ENCODE results near the gene CD36.
"Not testable (repeated sequence)": the region's sequence is repeated elsewhere in the genome, so short reads cannot be mapped to it uniquely, and the experiment has no call there.

Gene CD36

DNA sequence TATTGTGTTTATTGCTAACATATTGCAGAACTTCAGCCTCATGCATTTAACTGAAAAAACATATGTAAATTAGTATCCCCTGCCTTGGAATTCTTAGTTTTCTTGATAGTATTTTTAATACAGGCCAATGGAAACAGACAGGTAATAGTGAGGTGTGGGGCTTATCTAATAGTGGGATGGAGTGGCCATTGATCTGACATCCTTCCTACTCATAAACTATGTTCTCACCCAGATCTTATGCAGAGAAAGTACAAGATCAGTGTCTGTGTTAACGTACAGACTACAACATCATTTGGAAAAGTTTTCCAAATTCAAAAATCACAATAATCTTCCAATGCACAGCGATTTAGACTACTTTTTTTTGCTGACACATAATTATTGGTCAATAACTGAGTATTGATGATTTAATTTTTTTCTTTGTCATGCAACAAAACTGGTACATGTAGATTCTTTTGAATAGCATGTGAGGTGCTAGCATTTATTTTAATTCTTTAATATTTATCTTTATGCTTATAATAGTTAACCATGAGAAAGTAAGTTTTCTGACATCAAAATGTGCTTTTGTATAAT lies 9.7 kb downstream of the CD36 start:
- no peak for DNase-seq (ENCODE audit: extremely low spot score, insufficient read length, low read depth)
- no peak for FAIRE-seq

DNA sequence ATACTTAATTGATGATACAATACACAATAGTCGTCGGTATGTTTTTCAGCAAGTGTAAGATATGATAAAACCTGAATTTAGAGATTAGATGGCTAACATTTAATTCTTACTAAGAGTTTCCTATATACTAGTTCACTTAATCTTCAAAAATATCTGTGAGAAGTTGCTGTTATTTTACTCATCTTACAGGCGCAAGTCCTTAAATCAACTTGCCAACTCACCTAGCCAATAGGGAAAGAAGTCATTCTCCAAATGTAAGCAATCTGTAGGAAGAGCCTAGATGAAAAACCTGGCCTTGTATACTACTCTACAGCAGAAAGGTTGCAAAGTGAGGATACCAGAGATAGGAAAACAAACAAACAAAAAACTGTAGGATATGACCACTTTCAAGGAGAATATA lies 10.6 kb downstream of the CD36 start:
- DNase-seq (ENCODE audit: extremely low spot score, insufficient read length, low read depth) (no peak), FAIRE-seq (no peak)

DNA sequence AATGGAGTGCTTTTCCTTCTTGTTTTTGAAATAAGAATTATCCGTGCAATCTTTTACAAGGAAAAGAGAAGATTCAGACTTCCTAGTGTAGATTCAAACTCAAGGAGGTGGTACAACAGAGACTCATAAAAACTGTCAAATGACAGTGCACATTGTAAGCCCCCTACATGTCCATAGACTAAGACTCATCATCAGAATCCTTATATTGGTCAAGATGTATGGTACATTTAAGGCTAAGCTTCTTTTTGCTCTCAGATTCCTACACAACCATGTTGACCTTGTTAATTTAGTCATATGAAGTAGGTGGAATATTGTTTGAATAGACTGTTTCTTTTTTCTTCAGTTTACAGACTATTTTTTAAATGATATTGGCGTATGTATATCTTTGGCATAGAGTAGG lies 11.6 kb downstream of the CD36 start:
- DNase-seq (ENCODE audit: extremely low spot score, insufficient read length, low read depth) (no peak), FAIRE-seq (no peak)

DNA sequence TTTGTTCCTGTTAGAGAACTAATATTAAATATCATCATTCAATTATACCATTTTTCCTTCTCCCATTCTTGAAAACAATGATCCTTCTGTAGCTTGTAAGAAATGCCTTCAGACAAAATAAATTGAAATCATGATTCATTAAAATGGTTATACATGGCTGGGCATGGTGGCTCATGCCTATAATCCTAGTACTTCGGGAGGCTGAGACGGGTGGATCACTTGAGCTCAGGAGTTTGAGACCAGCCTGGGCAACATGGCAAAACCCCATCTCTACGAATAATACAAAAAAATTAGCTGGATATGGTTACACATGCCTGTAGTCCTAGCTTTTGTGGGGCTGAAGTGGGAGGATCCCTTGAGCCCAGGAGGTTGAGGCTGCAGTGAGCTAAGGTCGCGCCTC lies 13.0 kb downstream of the CD36 start:
- no peak for DNase-seq (ENCODE audit: extremely low spot score, insufficient read length, low read depth)
- no peak for FAIRE-seq

DNA sequence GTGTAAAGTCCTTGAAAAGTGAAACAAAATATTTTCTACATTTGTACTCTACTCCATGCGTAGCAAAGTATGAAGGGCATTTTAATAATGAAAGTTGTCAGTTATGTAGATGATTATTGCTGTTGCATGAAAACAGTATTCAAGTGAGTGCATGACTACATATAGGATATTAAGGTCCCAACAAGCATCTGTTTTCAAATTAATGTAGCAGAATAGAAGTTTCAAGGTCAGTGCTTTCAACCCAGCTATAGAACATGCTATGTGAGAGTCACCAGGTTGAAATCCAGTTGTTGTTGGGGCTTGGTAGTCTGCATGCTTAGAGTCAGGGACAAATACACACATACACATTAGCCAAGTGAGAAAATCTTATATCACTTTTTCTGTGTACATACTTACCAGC lies 14.8 kb downstream of the CD36 start:
- no peak for FAIRE-seq
- no peak for DNase-seq (ENCODE audit: extremely low spot score, insufficient read length, low read depth)

DNA sequence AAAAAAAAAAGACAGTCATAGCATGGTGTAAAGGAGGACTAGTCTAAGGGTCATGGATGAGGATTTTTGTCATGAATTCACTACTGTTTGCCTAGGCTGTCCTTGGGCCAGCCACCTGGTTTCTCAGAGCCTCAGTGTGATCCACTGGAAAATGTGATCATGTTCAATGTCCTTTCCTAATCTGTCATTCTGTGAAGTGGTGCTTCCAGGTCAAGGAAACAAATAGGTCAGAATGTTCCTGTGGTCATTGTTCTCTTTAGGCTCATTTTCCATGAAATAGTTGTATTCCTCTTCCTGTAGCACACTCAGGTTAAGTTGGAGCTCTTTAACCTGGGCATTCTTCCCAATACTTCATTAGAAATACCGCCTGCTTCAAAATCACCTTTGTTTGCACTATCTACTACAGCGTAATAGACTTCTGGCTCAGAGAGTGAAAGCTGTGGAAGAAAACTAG lies 16.5 kb downstream of the CD36 start:
- no peak for FAIRE-seq
- DNase-seq (ENCODE audit: extremely low spot score, insufficient read length, low read depth), result no peak

DNA sequence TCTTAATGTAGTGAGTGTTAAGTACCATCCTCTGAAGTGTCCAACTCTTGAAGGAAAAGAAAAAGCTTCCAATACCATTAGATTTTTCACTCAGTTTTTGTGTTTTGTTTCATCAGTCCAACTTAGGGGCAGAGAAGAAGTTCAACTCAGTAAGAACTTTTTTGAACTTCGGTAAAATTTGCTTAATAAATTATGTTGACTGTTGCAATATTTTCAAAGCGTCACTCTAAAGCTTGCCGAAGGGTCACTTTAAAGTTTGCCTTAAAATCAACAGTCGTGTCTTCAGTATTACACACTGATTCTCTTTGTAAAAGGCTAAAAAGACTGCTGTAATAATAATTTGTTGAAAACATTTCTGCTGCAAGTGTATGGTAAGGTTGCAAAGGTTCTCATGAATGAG lies 17.6 kb downstream of the CD36 start:
- FAIRE-seq (no peak), DNase-seq (ENCODE audit: extremely low spot score, insufficient read length, low read depth) (no peak)

DNA sequence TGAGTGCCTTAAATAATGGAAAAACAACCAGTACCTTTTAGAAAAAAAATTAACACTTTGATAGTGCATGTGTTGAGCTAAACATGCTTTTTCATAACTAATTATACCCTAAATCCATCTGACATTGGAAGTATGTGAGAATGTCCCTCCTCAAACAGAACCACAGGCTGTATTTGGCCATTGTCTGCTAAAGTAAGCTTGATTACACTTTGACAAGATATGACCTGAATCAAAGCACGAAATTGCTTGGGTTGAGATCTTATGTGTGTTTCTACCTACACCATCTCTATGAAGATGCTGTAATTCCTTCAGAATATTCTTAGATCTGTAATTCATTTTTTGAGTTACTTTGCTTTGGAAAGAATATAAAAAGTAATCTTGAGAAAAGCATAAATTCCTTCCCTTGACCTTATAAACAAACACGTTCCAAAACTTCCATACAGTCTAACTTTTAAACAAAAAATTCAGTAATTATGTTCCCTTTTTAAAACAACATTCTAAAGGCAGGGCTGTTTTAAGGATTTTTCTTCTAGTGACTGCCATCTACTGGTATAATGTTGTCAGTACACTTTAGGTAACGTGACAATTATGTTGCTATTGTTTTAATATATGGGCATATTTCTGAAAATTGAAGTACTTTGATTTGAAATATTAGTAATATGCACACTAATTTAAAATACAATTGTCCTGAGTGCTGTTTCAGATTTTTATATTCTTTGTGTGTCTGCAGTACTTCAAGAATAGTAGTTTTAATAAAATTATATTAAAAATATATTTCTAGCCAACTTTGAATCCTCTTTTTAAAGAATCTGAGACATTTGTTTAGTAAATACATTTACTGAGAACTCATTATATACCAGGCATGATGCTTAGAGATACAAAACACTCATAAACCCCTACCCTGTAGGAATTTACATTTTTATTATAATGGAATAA lies 20.9 kb downstream of the CD36 start:
- FAIRE-seq, result no peak
- no peak for DNase-seq (ENCODE audit: extremely low spot score, insufficient read length, low read depth)

DNA sequence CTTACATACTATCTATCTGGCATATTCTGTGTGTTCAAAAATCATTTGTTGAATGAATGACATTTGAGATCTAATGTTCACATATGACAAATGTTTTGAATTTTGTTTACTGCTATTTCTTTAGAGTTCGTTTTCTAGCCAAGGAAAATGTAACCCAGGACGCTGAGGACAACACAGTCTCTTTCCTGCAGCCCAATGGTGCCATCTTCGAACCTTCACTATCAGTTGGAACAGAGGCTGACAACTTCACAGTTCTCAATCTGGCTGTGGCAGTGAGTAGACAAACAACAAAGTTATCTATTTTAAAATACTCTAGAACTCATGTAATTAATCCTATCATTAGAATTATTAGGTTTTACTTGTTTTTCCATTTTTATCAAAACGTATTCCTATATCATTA lies 22.5 kb downstream of the CD36 start:
- no peak for DNase-seq (ENCODE audit: extremely low spot score, insufficient read length, low read depth)
- no peak for FAIRE-seq

DNA sequence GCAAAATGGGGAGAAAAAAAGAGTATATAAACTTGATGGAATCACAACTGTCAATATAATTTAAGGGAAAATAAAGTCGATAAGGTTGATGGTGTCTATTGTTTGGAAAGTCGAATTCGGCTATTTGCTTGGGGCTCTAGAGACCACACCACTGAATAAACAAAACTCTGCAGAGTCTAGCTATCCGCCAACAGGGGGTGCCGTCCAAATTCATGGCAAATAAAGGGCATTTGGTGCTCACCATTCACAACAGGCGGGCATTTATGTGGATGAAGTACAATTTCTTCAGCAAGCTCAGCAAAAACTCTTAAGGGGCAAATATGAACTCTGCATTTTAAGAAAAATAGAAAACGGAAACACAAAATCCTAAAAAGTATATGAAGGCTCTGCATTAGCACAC lies 23.3 kb downstream of the CD36 start:
- no peak for FAIRE-seq

DNA sequence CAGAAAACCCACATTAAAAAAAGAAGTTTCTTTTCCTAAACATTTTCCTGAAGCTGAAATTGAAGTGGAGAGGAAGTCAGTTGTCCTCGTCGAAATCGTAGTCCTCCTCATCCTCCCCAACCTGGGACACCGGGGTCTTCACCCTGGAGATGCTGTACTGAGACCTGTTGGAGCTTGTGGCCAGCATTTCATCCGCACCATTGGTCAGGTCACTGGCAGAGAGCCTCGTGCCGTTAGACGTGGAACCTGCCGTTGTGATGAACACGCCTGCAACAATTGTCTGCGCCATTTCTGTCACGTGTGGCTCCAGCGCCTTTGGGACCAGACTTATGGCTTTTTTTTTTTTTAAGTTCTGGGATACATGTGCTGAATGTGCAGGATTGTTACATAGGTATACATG lies 23.8 kb downstream of the CD36 start:
- DNase-seq (ENCODE audit: extremely low spot score, insufficient read length, low read depth) (no peak), FAIRE-seq (no peak)

More for the DNA sequence above, 23.3 kb downstream of the CD36 start:
- no peak for DNase-seq (ENCODE audit: extremely low spot score, insufficient read length, low read depth)

DNA sequence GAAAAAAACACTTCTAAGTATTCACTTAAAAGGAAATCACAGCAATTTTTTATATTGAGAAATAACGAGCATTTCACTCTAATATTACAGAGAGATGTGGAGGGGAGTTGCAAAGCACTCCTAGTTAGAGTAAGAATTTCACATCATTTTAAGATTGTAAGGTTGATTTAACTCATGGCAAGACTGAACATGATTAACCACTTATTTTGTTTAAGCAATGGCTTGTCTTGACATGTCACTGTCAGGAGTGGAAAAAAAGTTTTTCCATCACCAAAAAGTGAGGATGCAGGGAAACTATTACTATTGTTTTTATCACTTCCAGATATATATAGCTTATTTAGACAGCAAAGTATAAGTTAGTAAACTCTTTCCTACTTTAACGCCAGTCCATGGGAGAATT lies 27.1 kb downstream of the CD36 start:
- FAIRE-seq (no peak), DNase-seq (ENCODE audit: extremely low spot score, insufficient read length, low read depth) (no peak)

DNA sequence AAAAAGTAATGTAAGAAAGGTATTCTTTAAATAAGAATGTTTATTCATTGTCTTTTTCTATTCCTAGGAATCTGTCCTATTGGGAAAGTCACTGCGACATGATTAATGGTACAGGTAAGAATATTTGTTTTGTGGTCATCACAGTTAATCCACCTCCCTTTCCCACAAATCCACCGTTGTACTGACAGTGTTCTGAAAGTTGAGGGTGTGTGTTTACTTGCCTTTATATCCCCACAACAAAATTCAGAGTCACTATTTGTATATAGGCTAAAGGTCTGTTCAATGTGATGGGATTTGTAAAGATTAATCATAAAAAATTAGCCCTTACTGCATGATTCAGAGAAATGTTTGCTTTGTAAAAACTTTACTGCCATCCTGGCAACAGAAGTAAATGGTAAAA lies 27.9 kb downstream of the CD36 start:
- FAIRE-seq (no peak), DNase-seq (ENCODE audit: extremely low spot score, insufficient read length, low read depth) (no peak)

DNA sequence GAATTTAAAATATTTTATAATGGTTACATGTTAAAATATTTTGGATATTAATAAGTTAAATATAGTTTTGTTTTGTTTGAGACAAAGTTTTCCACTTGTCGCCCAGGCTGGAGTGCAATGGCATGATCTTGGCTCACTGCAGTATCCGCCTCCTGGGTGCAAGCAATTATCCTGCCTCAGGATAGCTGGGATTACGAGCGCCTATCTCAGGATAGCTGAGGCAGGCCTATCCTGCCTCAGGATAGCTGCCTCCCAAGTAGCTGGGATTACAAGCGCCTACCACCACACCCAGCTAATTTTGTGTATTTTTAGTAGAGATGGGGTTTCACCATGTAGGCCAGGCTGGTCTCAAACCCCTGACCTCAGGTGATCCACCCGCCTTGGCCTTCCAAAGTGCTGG lies 30.9 kb downstream of the CD36 start:
- FAIRE-seq; DNase-seq (ENCODE audit: extremely low spot score, insufficient read length, low read depth): not testable (repeated sequence)

DNA sequence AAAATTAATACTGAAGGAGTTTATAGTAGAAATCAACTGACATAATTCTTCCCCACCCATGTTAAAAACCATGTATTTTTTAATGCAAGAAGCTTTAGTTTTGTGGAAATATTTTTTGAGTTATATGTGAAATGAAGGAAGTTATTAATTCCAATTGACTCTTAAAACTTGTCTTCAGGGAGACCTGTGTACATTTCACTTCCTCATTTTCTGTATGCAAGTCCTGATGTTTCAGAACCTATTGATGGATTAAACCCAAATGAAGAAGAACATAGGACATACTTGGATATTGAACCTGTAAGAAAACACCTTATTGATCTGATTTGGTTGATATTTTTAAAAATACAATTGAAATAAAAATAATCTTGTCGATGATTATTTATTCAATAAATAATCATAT lies 33.3 kb downstream of the CD36 start:
- FAIRE-seq, result no peak
- no peak for DNase-seq (ENCODE audit: extremely low spot score, insufficient read length, low read depth)

DNA sequence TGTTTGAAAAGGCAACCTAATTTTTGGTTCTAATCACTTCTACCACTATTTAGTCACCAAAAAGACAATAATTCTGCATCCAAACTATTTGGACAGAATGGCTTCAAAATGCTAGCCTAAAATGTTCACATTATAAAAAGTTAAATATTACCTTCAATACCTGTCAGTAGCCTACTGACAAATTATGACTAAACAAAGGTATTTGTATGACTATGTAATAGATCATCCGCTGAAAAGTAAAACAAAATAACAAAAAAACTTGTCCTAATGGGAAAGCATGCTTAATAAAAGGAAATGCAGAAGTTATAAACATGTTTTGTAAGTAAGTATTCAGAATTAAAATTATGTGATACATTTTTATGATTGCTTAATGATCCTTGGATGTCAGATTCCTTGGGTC lies 36.6 kb downstream of the CD36 start:
- FAIRE-seq, result no peak
- no peak for DNase-seq (ENCODE audit: extremely low spot score, insufficient read length, low read depth)

DNA sequence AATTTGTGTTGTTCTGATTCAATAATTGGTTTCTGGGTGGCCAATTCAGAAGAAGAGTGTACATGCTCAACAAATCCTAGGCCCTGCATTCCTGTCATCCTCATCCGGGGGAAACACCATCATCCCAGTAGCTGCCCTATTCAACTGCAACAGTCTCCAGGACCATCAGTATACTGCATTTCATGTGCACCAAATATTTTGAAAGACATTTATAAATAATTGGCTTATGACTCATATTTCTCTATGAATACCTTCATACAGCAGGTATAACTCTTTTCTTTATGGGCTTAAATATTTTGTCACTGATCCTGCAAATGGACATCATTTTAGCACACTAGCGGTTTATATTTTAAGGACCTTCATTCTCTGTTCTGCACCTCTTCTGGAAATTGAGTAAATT lies 38.0 kb downstream of the CD36 start:
- FAIRE-seq (no peak), DNase-seq (ENCODE audit: extremely low spot score, insufficient read length, low read depth) (no peak)

DNA sequence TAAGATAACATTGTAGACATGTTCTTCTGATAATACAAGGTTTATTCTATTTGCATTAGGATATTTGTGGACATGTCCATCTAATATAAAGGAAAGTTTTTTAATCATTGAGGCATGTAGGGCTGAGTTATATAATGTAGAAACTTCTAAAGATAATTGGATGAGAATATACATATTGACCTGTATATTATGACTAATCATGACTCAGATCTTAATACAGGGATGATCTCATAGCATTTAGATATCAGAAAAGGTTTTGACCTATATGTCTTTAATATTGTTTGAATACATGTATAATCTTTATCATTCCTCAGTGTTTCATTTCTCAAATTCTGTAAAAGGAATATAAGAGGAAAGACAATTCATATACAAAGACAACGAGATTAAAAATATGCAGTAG lies 39.2 kb downstream of the CD36 start:
- no peak for DNase-seq (ENCODE audit: extremely low spot score, insufficient read length, low read depth)
- no peak for FAIRE-seq

DNA sequence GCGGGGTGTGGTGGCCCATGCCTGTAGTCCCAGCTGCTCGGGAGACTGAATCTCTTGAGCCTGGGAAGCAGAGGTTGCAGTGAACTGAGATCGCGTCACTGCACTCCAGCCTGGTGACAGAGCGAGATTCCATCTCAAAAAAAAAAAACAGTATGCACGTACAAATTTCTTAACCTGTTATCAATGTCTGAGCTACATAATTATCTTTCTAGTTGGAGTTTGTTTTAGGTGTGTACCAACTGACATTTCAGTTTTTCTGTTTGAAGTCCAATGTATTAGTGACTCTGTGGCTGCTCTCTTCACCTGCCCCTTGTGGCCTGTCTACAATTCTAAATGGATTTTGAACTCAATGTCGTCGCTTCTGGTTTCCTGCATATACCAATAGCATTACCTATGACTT lies 40.3 kb downstream of the CD36 start:
- FAIRE-seq, result no peak
- DNase-seq (ENCODE audit: extremely low spot score, insufficient read length, low read depth), result no peak

DNA sequence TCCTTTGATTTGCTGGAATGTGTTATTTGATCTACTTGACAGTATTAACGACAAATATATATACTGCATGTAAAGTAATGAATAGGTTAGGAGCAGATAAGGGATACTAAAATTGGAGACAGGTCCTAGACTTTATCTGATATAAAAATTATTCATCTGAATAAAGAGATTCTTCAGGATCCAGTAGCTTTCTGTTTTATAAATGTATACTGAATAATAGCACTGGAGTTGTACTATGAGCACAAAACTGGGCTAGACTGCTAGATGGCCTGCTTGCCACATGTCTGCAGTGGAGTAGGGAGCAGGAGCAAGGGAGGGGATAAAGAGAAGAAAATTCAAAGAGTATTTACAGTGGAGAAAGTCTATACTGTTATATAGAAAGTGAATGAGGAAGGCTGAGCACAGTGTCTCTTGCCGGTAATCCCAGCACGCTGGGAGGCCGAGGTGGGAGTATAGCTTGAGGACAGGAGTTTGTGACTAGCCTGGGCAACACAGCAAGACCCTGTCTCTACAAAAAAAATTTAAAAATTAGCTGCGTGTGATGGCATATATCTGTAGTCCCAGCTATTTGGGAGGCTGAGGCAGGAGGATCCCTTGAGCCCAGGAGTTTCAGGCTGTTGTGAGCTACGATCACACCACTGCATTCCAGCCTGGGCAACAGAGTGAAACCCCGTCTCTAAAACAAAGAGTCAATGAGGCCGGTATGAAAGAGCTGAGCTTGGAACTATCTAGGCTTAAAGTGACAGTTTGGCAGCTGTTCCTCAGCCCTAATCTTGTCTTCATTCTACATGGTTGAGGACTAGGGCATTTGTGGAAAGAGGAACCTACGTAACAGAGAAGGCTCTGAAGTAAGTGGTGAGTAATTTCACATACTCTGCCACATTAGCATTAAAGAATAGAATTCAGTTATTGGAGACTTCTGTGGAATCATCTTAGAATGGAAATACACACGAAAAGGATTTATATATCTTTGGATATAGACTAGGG lies 41.8 kb downstream of the CD36 start:
- no peak for DNase-seq (ENCODE audit: extremely low spot score, insufficient read length, low read depth)
- no peak for FAIRE-seq
